Ovary (tissue), 3 donors: ENCODE results near the gene KIF26B.

Experiments
- CTCF ChIP-seq, 3 donors: fragments of 450-650 bp in 2 of 3; fragments of 200-600 bp in 1 of 3; IDR thresholded peaks; one replicate each; pipeline versions ENCODE4 v1.5.1 to v1.8.0; 2016 to 2022; ENCODE audit warnings: antibody characterized with exemption in 3 of 3, mild to moderate bottlenecking in 1 of 3
- EP300 ChIP-seq: sonication (generic); formaldehyde crosslinking; IDR thresholded peaks from one replicate; pipeline ENCODE4 v1.6.1; 2017; ENCODE audit warnings: antibody characterized with exemption
- donor health status: DM: no; HTN: no; CAD: no.

- TF ChIP-seq CTCF (IDR thresholded peaks at IDR 0.05) (no peak), EP300 (no peak)
Observed at GRCh38 chr1:245283001-245283400, 128.2 kb downstream of the KIF26B start.
